Inferior parietal cortex (tissue), 1 donor: ENCODE results near the gene LLCFC1.
"Not testable (repeated sequence)": the region's sequence is repeated elsewhere in the genome, so short reads cannot be mapped to it uniquely, and the experiment has no call there.

Experiments used
- DNase-seq: peaks from one replicate; pipeline ENCODE4 v3.0.0-alpha.2; 2016; ENCODE audit errors: extremely low spot score

The LLCFC1 gene

DNA sequence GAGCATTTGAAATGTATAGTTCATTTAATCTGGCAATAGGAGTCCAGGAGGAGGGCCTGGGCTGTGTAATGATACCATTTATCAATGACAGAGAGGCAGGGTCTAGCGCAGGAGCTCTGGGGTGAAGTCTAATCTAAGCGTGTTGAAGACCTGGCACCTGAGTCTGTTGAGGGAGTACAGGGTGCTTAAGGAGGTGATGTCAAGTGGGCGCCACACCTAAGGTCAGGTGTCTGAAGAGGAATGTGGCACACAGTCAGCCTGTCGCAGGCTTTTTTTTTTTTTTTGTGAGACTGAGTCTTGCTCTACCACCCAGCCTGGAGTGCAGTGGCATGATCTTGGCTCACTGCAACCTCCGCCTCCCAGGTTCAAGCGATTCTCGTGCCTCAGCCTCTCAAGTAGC, 2.3 kb downstream of the LLCFC1 start:
- DNase-seq = no peak

DNA sequence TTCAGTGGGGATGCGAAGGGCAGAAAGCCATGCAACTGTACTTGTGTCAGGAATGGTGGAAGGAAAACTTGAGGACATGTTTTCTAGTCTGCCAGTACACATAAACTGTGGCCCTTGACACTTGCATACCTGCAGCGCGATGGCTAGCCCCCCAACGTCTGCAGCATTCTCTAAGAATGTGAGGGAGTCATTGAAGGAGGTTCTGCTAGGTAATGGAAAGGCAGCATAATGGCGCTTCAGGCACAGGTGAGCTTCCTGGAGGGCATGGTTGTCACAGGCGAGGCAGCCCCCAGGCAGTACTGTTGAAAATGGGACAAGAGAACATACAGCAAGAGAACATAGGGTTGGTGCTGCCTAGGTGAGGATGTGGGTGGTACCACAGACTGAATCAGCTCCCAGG, 3.5 kb downstream of the LLCFC1 start:
- DNase-seq = no peak

DNA sequence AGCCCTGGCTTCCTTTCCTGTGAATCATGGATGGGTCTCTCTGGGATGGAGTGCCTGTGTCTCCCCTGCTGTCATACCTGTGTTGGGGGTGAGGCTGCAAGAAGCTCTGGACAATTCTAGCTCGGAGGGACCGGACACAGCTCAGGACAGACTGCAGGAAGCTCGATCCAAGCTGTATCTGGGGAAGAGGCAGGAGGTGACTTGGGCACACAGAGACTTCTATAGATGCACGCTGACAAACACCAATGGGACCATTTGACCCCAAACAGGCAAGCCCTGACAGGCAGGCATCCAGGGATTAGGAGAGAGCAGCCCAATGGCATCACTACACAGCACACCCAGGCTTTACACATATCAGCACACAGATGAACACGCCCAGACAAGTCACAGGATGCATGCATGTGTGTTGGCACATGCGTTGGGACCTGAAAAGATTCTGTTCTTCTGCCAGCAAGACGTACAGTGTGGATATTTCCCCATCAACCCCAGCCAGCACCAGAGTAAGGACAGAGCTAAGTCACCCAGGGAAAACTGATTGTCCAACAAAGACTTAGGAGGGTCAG, 4.5 kb downstream of the LLCFC1 start:
- DNase-seq = no peak

DNA sequence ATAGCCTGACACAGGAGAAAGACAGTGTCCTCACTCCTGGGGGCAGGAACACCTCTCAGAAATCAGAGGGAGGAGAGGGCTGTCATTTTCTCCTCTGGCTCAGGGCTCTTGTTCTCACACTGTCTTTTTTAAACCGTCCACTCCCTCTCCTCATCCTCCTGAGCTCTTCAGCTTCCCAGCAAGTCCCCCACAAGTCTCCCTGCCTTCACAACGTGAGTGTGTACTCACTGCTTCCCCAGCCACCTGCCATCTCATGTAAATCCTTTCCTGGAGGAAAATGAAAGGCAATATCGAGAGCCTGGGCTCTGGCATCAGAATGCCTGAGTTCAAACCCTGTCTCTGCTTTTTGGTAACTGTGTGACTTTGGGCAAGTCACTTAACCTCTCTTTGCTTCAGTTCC, 5.7 kb downstream of the LLCFC1 start:
- no peak for DNase-seq

DNA sequence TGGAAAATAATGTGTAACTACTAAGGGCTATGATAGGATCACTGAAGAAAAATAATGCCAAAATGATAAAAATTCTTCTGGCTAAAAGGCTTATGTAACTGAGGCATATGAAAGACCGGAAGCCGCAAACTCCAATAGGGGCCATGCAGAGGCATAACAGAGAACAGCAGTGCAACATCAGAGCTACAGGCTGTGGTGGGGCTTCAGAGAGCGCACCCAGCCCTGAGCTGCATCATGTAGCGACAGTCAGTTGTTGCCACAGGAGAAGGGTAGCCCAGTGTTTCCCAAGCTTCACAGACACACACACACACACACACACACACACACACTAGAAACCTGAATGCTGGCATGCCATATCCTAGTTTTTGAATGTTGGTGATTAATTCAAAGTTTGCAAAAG, 9.3 kb downstream of the LLCFC1 start:
- DNase-seq = no peak

DNA sequence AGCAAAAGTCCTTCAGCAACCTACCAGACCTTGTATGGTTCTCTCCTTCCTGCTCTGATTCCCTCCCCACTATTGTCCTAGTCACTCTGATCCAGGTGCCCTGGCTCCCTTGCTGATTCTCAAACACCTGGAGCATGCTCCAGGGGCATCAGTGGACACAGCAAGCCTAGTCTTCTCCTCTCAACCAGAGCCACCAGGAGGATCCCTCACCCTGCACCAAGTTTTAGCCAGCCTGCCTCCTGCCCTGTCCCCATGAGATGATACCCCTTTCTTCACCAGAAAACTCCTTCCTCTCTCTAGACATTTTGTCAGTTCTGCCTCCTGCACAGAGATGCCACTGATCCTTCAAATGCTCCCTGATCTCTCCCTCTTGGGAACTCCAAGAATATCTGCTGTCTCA, 11.0 kb downstream of the LLCFC1 start:
- DNase-seq = no peak

DNA sequence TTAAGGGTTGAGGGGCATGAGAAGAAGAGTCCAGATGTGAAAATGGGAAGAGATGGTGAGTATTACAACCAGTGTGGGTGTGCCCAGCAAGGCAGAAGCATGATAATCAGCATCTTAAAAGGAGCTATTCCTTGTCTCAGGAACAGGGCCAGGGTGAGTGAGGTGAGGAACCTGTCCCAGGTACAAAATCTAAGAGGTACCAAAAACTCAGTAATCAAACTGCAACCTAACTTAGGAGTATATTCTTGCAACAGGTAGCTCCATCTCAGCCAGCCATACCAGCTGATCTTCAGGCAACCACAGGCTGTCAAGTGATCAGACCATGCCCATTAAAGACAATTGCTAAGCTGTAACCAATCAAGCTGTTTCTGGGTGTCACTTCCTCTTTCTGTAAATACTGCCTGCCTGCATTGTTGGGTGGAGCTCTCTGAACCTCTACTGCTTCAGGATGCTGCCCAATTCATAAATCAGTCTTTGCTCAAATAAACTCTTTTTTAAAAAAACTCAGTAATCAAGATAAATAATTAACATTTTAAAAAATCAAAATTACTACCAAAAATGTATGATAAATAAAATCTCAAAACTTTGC, 15.5 kb downstream of the LLCFC1 start:
- DNase-seq = no peak

DNA sequence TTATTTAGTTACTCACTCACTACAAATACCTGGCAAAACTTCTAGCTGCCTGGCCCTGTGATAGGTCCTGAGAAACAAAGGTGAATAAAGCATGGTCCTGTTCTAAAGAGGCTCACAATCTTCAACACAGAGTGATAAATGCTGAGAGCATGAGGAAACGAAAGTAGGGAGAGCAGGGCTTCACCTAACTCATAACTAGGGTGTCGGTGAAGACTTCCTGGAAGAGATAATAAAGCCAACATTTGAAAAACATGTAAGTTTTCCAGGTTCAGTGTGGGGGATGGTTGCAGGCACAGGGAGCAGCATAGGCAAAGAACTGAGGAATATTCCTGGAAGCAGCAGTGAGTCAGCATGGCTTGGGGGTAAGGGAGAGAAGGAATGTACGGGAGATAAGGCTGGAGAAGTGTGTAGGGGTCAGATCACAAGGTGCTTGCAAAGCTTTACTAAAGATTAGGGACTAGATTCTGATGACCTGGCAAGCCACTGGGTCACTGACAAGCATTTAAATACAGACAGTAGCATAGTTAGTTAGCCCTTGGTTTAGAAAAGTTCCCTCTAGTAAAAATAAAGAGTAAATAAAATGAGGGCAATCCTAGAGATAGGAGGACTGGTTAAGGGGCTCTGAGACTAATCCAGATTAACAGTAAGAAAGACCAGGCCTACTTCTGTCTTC, 17.8 kb downstream of the LLCFC1 start:
- DNase-seq = no peak

DNA sequence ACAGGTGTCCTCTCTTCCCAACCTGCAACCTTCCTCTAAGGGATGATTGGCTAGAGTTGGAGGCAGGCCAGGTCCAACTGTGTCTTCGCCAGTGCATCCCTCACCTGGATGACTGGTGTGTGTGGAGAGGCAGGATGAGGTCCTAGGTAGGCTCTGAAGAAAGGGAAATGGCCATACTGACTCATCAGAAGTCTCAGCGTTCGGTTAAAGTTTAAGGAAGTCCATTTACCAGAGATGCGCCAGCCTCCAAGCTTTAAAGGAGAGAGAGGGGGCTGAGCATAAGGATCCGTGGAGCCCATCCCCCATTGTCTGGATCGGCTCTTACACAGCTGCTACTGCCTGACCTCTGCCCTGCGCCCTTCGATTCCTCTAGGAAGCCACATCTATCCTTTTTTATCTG, 18.4 kb downstream of the LLCFC1 start:
- DNase-seq = no peak

DNA sequence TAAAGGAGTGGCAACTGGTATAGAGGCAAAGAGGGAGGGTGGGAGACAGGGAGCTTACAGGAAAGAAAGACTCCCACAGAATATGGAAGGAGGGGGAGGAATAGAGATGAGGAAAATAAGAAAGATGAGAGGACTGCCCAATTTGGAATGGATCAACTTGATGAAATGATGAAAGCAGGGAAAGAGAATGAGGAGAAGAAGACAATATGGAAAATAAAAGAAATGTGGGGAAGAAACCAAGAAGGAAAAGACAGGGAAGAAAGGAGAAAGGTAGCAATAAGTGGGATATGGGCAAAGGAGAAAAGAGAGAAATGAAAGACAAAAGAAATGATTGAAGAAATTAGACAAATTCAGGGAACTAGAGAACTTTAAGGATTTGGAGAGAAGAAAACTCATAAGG, 19.9 kb downstream of the LLCFC1 start:
- no peak for DNase-seq

DNA sequence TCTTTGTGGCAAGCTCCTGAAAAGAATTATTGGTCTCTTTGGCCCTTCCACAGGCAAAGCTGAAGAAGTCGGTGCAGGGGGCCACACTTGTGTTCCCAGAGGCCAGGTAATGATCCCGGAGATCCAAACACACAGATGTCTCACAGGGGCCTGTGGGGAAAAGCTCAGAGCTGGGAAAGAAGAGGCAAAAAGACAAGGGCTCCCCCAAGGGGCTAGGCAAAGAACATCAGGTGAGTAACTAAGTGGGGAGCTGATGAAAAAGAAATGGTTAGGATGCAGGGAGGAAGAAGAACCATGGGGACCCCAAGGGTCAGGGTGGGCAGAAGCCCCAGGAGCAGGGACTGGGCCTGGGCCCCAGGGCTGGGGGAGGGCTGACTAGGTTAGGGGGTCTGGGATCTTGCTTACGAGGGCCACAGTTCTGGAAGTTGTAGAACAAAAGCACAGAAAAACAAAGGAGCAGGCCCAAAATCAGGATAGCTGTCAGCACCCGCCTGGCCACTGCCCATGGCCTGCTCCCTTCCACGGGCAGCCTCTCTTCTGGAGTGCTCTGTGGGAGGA, 21.8 kb downstream of the LLCFC1 start:
- DNase-seq = no peak

DNA sequence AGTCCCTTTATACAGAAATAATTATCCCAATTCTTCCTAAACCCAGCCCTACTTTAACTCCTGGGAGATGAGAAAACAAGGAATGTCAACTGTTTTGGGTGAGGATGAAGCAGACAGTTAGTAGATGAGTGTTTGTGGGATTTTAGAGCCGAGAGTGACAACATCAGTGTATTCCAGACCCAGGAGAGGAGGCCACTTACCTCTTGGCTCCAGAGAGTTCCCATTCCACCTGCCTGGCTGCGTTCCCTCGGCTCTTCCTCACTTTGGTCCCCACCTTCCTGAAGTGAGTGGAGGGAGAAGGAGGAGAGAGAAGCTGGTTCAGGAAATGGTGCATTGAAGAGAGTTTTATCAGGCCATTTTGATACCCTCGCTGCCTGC, 22.3 kb downstream of the LLCFC1 start:
- DNase-seq = no peak

DNA sequence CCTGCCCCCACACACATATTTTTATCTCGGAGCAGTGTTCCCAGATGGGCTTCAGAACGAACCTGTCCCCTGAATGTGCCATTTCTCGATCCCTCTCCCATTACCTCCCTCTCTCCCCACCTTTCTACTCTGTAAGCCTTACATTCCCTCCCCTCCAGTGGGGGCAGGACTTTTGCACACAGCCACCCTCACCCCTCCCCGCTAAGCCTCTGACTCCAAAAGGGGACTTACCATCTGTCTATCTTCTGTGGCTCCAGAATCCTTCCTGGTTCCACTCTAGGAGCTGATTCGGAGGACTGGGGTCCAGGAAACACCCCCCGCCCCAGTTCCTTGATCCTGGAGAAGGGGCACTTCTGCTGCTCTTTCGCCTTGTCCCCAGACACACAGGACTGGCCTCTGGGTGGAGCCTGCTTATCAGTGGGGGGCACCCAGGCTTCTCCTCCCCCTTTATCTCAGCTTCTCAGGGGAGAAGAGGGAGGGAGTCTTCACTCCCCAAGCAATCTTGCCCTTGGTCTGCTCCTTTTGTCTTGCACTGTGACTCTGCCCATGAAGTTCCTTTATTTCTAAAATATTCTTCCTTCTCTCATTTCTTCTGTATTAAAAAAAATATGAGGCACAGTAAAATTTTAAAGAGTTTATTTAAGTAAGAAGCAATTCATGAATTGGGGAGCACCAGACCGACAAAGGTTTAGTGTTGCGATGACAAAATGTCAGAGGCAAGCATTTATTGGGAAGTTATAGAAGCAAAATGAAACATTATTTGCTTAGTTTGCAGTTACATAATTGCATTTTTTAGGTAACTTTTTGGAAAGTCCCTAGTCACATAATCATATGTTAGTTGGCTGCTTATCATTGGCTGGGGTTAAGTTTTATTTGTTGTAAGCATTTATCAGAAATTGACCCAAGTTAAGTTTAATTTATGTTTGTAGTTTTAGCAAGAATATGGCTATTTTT, 23.0 kb downstream of the LLCFC1 start, which contains the start of gene KEL:
TSS of gene KEL (minus strand) at position 391 of the 954 bp plus-strand sequence. CDS start at position 234, 157 bp downstream.
- DNase-seq = peak; percentile 25

DNA sequence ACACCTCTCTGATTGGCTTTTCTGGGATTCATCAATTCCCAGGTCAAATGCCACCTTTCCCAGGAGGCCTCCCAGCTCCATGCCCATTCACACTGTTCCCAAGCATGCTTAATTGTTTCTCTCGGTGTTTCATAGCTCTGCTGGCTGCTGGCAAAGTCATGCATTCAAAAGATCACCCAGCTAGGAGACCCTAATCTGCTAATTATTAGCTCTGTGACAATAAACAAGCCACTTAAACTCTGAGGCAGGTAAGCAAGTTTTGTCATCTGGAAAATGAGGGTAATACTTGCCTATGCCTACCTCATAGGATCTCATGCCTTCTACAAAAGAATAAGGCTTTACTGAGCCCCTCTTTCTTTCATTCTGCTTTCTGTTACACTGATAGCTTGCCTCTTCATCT, 23.7 kb downstream of the LLCFC1 start:
- no peak for DNase-seq

DNA sequence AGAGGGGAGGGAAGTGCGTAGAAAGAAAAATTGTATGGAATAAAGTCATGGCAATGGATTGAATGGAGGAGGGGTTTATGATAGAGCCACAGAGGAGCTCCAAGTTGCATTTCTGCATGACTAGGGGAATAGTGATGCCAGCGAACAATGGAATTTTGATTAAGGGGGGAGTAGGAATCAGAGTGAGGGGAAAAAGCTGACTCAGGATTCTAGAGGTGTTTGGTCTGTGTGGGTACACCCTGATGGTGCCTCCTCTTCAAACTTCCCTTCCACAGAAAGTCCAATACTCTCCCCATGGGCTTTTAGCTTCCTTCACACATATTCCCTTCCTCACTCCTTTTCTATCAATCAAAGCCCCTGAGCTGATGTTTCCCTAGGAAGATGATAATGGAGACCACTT, 24.7 kb downstream of the LLCFC1 start:
- no peak for DNase-seq

DNA sequence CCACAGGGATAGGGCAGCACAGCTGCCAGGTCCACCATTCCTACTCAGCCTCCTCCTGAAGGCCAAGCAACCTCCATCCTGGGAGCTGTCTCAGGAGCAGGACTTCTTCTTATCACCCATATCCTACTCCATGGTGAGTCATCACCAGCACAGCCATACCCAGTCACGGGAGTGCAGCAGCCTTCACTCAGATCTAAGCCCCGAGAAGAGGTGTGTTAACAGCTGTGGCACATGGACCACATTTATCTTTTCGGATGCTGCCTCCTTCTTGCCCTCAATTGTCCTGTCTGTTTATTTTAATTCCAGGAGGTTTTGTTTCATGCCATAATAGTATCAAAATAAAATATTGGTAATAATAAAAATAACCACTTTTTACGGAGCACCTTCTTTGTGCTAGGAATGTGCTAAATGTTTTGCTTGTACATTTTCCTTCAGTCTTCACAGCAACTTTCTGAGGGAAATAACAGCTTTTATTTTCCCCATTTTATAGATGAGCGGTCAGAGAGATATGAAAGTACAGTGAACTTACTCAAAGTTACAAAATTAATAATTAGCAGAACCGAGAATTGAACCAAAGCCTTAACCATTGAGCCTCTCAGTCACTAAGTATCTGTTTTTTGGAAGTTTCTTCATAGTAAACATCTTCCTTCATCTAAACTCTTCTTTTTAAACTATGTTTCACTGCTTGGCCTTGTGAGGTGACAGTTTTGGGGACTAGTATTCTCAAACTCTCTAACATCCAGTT, 25.4 kb downstream of the LLCFC1 start:
- DNase-seq = no peak

DNA sequence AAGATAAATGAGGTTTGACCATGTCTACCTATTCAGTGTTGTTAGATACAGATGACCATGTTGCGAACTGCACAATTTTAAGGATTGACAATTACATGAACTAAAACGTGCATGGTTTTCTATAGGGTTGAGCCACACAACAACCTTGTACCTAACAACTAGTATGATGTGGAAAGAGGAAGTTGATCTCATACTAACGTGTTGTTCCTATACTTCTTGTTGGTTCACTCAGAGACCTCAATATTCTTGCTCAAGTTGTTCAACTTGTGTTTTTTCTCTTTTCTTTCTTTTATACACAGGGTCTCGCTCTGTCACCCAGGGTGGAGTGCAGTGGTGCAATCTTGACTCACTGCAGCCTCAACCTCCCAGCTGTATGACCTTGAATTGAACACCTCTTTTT, 28.9 kb downstream of the LLCFC1 start:
- no peak for DNase-seq

DNA sequence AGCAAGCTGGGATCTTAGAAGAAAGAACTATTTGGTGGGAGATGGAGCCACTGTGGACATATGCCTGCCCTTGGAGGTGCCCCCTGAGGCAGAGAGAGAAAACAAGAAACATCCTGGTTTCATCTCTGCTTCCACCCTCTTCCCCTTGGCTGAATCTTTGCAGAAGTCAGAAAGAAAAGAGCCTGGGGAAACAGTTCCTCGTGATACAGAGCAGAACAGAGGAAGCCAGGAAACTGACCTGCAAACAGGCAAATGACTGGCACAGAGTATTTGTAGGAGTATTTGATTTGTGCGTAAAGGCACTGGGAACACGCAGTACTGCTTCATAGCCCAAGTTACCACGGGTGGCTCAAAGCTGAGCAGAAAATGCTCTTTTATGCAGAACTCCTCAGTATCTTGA, 29.9 kb downstream of the LLCFC1 start:
- no peak for DNase-seq

DNA sequence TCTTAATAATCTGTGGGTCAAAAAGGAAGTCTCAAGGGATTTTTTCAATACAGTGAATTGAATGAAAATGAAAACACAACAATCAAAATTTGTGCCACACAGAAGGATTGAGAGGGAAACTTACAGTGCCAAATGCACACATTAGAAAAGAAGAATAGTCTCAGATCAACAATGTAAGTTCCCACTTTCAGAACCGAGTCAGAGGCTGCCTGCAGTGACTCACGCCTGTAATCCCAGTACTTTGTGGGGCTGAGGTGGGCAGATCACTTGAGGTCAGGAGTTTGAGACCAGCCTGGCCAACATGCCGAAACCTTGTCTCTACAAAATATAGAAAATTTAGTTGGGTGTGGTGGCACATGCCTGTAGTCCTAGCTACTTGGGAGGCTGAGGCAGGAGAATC, 35.3 kb downstream of the LLCFC1 start:
- DNase-seq = no peak

DNA sequence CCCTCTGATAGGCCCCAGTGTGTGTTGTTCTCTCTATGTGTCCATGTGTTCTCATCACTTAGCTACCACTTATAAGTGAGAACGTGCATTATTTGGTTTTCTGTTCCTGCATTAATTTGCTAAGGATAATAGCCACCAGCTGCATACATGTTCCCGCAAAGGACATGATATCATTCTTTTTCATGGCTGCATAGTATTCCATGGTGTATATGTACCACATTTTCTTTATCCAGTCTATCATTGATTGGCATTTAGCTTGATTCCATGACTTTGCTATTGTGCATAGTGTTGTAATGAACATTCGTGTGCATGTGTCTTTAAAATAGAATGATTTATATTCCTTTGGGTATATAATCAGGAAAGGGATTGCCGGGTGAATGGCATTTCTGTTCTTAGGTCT, 39.1 kb downstream of the LLCFC1 start:
- DNase-seq = not testable (repeated sequence)

DNA sequence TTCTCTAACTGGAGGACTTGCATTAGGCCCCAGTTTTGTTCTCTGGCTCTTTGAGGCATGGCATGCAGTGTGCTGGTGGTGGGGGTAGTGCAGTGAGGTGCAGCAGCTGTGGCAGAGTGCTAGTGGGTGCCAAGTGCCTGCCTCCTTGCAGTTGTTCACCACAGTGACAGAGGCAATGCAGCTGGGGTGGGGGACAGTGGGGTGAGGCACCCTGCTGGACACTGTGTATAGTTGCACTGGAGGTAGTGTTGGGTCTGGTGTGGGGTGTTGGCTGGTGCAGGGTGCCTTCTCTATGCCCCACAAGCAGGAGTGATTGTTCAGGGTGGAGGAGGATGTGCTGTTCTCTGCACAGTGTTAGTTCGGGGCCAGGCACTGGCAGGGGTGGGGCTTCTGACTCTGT, 44.5 kb downstream of the LLCFC1 start:
- no peak for DNase-seq
